Naive thymus-derived CD4-positive, alpha-beta T cell (primary cell): Measurements from ENCODE around the gene MARK3. TPM values are rescaled to one million over a fixed set of nuclear protein-coding genes. Genes with fewer than 3 reads are reported as not detected.
"Not testable (repeated sequence)": the region's sequence is repeated elsewhere in the genome, so short reads cannot be mapped to it uniquely, and the experiment has no call there.

ENCODE experiments used
- ATAC-seq: fragments of 150-1000 bp; cut with Tn5 transposase; 2 replicates; pipeline ENCODE4 v1.10.0; 2021; ENCODE audit warnings: mild to moderate bottlenecking, moderate library complexity
- CTCF ChIA-PET: fragments of 350-600 bp; sonication (Branson Sonifier 250); formaldehyde crosslinking; loops from one replicate; lab custom pipeline; 2021; ENCODE audit warnings: antibody characterized with exemption; lab: Charles Lee
- POLR2A ChIA-PET: fragments of 350-600 bp; sonication (Branson Sonifier 250); formaldehyde crosslinking; loops from one replicate; lab custom pipeline; 2021; ENCODE audit warnings: antibody characterized with exemption, inconsistent platforms; lab: Charles Lee
- DNase-seq, 9 donors: peaks; one replicate each; pipeline versions ENCODE4 v3.0.0 to v3.0.0-alpha.2; 2020 to 2022; ENCODE audit warnings: mixed read lengths in 1 of 9
- H3K27ac ChIP-seq: one replicate; pipeline ENCODE4 v1.7.0; 2013; ENCODE audit warnings: mild to moderate bottlenecking, low read depth, low read length, moderate library complexity
- H3K27me3 ChIP-seq, 2 donors: one replicate each; pipeline ENCODE4 v1.7.0; 2013; ENCODE audit warnings: low read length in 2 of 2, mild to moderate bottlenecking in 2 of 2, moderate library complexity in 2 of 2; ENCODE audit not compliant: control insufficient read depth in 2 of 2, insufficient read depth in 2 of 2
- H3K36me3 ChIP-seq, 3 experiments: 1 replicate in 2 of 3; 2 replicates in 1 of 3; pipeline ENCODE4 v1.7.0; 2013; ENCODE audit warnings: low read length in 3 of 3, mild to moderate bottlenecking in 3 of 3, moderate library complexity in 1 of 3; ENCODE audit not compliant: insufficient read depth in 3 of 3, control insufficient read depth in 2 of 3
- H3K4me1 ChIP-seq, 2 donors: one replicate each; pipeline ENCODE4 v1.7.0; 2013; ENCODE audit warnings: low read length in 2 of 2, mild to moderate bottlenecking in 2 of 2, moderate library complexity in 1 of 2; ENCODE audit not compliant: control insufficient read depth in 2 of 2, insufficient read depth in 2 of 2
- H3K4me3 ChIP-seq: 2 replicates; pipeline ENCODE4 v1.7.0; 2013; ENCODE audit warnings: mild to moderate bottlenecking, low read length
- H3K9me3 ChIP-seq, 3 experiments: 1 replicate in 2 of 3; 2 replicates in 1 of 3; pipeline ENCODE4 v1.7.0; 2013; ENCODE audit warnings: low read length in 3 of 3; ENCODE audit not compliant: control insufficient read depth in 2 of 3
- H3K27ac Mint-ChIP-seq, 9 donors: one replicate each; pipeline ENCODE4 v1.8.0; 2020 to 2022; ENCODE audit warnings: mixed read lengths in 9 of 9, mild to moderate bottlenecking in 8 of 9, moderate library complexity in 5 of 9, inconsistent platforms in 2 of 9
- H3K27me3 Mint-ChIP-seq, 5 donors: one replicate each; pipeline ENCODE4 v1.8.0; 2021 to 2022; ENCODE audit warnings: mixed read lengths in 5 of 5, mild to moderate bottlenecking in 1 of 5
- H3K36me3 Mint-ChIP-seq, 5 donors: one replicate each; pipeline ENCODE4 v1.8.0; 2020 to 2022; ENCODE audit warnings: mixed read lengths in 5 of 5, mild to moderate bottlenecking in 3 of 5, inconsistent platforms in 1 of 5
- H3K4me1 Mint-ChIP-seq, 7 donors: one replicate each; pipeline ENCODE4 v1.8.0; 2020 to 2022; ENCODE audit warnings: mixed read lengths in 7 of 7, mild to moderate bottlenecking in 3 of 7, inconsistent platforms in 1 of 7
- H3K4me3 Mint-ChIP-seq, 10 donors: one replicate each; pipeline ENCODE4 v1.8.0; 2020 to 2022; ENCODE audit warnings: mild to moderate bottlenecking in 10 of 10, mixed read lengths in 10 of 10, moderate library complexity in 6 of 10, inconsistent platforms in 2 of 10
- H3K9me3 Mint-ChIP-seq, 11 donors: one replicate each; pipeline ENCODE4 v1.8.0; 2020 to 2022; ENCODE audit warnings: mixed read lengths in 11 of 11, mild to moderate bottlenecking in 4 of 11, inconsistent platforms in 1 of 11, moderate library complexity in 1 of 11
- intact Hi-C, 2 donors: fragments of 100-400 bp; cut with micrococcal nuclease; formaldehyde crosslinking; loops; one replicate each; pipeline ENCODE4 v1.15.1; 2023
- polyA plus RNA-seq, 2 donors: library from polyadenylated mRNA; unstranded; fragments of 300-500 nt; fragmentation: Illumina TruSeq; gene quantifications; one replicate each; pipeline ENCODE4 v1.2.3, GENCODE V29; 2021
- total RNA-seq, 6 experiments: library from RNA in 5 of 6; stranded (reverse) in 5 of 6; gene quantifications; 1 replicate in 5 of 6; 2 replicates in 1 of 6; pipeline ENCODE4 v1.2.3 and lab custom pipeline; 2021 to 2026

The MARK3 gene
- total and polyA plus RNA-seq, 7 experiments from 2014 or later = 28.2 to 133 (median 100) TPM

DNA sequence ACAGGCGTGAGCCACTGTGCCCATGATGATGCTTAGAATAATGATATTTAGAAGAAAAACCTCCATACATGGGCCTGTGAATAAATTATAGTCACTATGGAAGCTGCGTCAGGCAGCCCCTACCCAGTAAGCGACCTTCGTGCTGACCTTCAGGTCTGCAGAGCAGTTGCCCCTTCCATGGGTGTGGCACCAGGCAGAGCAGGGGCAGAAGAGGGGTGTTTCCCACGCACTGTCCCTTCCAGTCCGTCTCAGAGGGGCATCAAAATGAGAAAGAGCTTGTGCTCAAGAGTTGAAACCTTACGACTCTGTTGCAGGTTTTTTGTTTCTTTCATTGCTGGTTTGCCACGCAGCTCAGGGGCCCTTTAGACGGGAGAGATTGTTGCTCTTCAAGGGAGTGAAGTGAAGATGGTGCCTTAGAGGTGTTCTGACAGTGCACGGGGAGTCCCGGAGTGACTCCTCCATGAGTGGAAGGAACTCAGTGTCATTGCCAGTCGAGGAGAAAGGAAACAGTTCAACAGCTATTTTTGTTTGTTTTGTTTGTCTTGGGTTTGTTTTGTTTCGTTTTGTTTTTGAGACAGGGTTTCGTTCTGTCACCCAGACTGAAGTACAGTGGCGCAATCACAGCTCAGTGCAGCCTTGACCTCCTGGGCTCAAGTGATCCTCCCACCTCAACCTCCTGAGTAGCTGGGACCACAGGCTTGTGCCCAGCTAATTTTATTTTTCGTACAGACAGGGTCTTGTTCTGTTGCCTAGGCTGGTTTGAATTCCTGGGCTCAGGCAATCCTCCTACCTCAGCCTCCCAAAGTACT, 123.5 kb downstream of the MARK3 start:
- peak overlapping the region in 4 of 9 donors; percentile 38 to 69 (median 64) for H3K27ac Mint-ChIP-seq
- ATAC-seq (no peak), DNase-seq (no peak)
- H3K36me3 Mint-ChIP-seq = peaks cover 0 to 25% (median 8%) of the 10 kb centered on the region in 5 donors
- H3K27me3 Mint-ChIP-seq = no peaks in the 10 kb centered on the region
- Histone ChIP-seq H3K9me3 (no peaks in the 10 kb centered on the region), H3K4me1 (no peaks in the 10 kb centered on the region), H3K4me3 (no peak overlapping the region), H3K27me3 (no peaks in the 10 kb centered on the region), H3K27ac (no peak overlapping the region), H3K36me3 (peaks cover 3 to 37% (median 6%) of the 10 kb centered on the region in 3 experiments)
- intact Hi-C loops = no loop called here
- H3K9me3 Mint-ChIP-seq = no peaks in the 10 kb centered on the region
- no peak overlapping the region for H3K4me3 Mint-ChIP-seq
- H3K4me1 Mint-ChIP-seq = peaks cover 0 to 9% (median 2%) of the 10 kb centered on the region in 7 donors
- POLR2A ChIA-PET = interaction anchor here (0.6 to 0.7 kb wide), 2 partner anchors 53 to 1238 kb away, joined by 3 to 4 read pairs; no protein-coding TSS in a partner anchor
- CTCF ChIA-PET = no interaction called here

GRCh38 chr14:103509864-103510723, 124.9 kb downstream of the MARK3 start:
- intact Hi-C loops = no loop called here
- Mint-ChIP-seq H3K27me3 (no peaks in the 10 kb centered on the region), H3K4me1 (peaks cover 0 to 9% (median 2%) of the 10 kb centered on the region in 7 donors), H3K36me3 (peaks cover 0 to 17% (median 4%) of the 10 kb centered on the region in 5 donors), H3K27ac (peak overlapping the region in 3 of 9 donors; percentile 8 to 53 (median 41)), H3K9me3 (no peaks in the 10 kb centered on the region), H3K4me3 (no peak overlapping the region)
- H3K4me3 ChIP-seq = no peak overlapping the region
- DNase-seq (no peak), ATAC-seq (no peak)
- no peak overlapping the region for H3K27ac ChIP-seq
- H3K4me1 ChIP-seq = no peaks in the 10 kb centered on the region
- CTCF ChIA-PET = no interaction called here
- H3K9me3 ChIP-seq = no peaks in the 10 kb centered on the region
- peaks cover 0 to 25% (median 1%) of the 10 kb centered on the region in 3 experiments for H3K36me3 ChIP-seq
- H3K27me3 ChIP-seq = no peaks in the 10 kb centered on the region
- POLR2A ChIA-PET = interaction anchor here (0.7 kb wide), 1 partner anchor 20 kb away, joined by 3 read pairs; no protein-coding TSS in a partner anchor

DNA sequence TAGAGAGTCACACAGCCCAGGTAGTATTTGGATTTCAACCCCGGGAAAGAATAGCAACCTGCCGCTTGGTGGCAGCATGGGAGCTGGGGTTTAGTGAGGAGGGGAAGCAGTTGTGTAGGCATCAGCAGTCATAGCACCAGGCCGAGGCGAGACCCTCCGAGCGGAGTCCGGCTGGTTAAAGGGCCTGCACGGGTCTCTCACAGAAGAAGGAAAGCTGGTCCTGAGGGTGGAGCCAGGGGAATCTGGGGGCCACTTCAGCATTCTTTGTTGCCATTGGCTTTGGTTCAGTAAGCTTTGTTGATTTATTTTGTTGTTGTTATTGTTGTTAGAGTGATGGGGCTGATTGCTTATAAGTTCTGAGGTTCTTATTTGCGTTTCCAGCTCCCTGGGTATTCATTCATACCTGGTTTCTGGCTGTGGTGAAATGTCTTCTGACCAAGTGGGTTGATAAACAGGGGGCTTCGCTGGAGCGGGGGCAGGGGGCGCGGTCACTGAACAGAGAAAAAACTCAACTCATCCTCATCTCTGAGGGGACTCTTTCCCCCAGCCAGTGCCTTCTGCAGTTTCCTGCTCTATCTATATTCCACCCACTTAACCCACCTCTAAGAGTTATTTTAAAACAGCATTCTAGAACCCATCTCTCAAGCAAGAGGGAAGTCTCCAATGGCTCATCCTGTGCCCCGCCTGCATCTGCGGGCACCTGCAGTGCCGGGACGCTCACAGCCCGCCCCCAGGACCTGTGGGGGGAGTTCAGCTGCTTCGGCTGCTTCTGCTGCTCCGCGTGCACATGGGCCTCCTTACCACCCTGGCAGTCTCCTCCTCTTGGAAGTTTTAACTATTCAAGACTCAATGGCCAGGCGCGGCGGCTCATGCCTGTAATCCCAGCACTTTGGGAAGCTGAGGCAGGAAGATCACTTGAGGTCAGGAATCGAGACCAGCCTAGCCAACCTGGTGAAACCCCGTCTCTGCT, 125.8 kb downstream of the MARK3 start:
- Histone ChIP-seq H3K27ac (no peak overlapping the region), H3K27me3 (no peaks in the 10 kb centered on the region), H3K36me3 (peaks cover 0 to 20% (median 0%) of the 10 kb centered on the region in 3 experiments), H3K9me3 (no peaks in the 10 kb centered on the region), H3K4me3 (no peak overlapping the region), H3K4me1 (no peaks in the 10 kb centered on the region)
- DNase-seq (no peak), ATAC-seq (no peak)
- CTCF ChIA-PET = no interaction called here
- Mint-ChIP-seq H3K4me3 (no peak overlapping the region), H3K4me1 (peaks cover 0 to 6% (median 2%) of the 10 kb centered on the region in 7 donors), H3K27ac (peak overlapping the region in 2 of 9 donors; percentile 41 to 53), H3K27me3 (no peaks in the 10 kb centered on the region), H3K9me3 (no peaks in the 10 kb centered on the region), H3K36me3 (peaks cover 0 to 12% (median 0%) of the 10 kb centered on the region in 5 donors)
- intact Hi-C loops = no loop called here
- POLR2A ChIA-PET = interaction anchor here (0.7 kb wide), 1 partner anchor 19 kb away, joined by 3 read pairs; no protein-coding TSS in a partner anchor

DNA sequence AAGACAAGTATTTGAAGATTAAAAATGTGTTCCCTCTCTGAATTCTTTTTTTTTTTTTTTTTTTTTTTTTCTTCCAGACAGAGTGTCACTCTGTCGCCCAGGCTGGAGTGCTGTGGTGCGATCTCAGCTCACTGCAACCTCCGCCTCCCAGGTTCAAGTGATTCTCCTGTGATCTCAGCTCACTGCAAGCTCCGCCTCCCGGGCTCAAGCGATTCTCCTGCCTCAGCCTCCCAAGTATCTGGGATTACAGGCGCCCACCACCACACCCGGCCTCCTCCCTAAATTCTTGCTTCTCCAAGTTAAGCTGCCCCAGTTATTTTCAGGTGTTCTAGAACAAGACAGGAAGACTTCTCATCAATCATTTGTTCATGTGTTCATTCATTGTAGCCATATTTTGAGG, 127.0 kb downstream of the MARK3 start:
- intact Hi-C loops, H3K4me3 Mint-ChIP-seq, H3K9me3 ChIP-seq, H3K4me3 ChIP-seq, H3K27ac ChIP-seq, H3K9me3 Mint-ChIP-seq, ATAC-seq, H3K27me3 Mint-ChIP-seq, H3K27me3 ChIP-seq, H3K4me1 Mint-ChIP-seq, H3K4me1 ChIP-seq, POLR2A ChIA-PET, DNase-seq: not testable (repeated sequence)
- peaks cover 0 to 20% (median 0%) of the 10 kb centered on the region in 3 experiments for H3K36me3 ChIP-seq
- CTCF ChIA-PET = interaction anchor here (0.6 kb wide), 1 partner anchor 83 kb away, joined by 3 read pairs; no protein-coding TSS in a partner anchor
- Mint-ChIP-seq H3K36me3 (peaks cover 0 to 12% (median 0%) of the 10 kb centered on the region in 5 donors), H3K27ac (peak overlapping the region in 3 of 9 donors; percentile 41 to 59 (median 47))

- Mint-ChIP-seq H3K4me3 (no peak overlapping the region), H3K27ac (peak overlapping the region in 2 of 9 donors; percentile 41 to 76), H3K9me3 (no peaks in the 10 kb centered on the region), H3K36me3 (peaks cover 0 to 9% (median 0%) of the 10 kb centered on the region in 5 donors), H3K27me3 (no peaks in the 10 kb centered on the region), H3K4me1 (peaks cover 0 to 5% (median 0%) of the 10 kb centered on the region in 7 donors)
- no peak for DNase-seq
- H3K27ac ChIP-seq = no peak overlapping the region
- no peaks in the 10 kb centered on the region for H3K9me3 ChIP-seq
- intact Hi-C loops = no loop called here
- H3K4me1 ChIP-seq = no peaks in the 10 kb centered on the region
- CTCF ChIA-PET = no interaction called here
- ATAC-seq = peak; percentile 8
- H3K36me3 ChIP-seq = peaks cover 0 to 17% (median 0%) of the 10 kb centered on the region in 3 experiments
- no peaks in the 10 kb centered on the region for H3K27me3 ChIP-seq
- no peak overlapping the region for H3K4me3 ChIP-seq
- POLR2A ChIA-PET = interaction anchor here (0.5 kb wide), 1 partner anchor 179 kb away, joined by 3 read pairs; the partner anchor contains the start of gene EIF5
Observed at GRCh38 chr14:103512701-103513611, 127.7 kb downstream of the MARK3 start.
